BLaER1 (cell line): ENCODE results near the gene PTPRE.
A peak's percentile ranks its signal among the peaks of the same experiment; 100 is the strongest.

ENCODE experiments used
- H3K27ac ChIP-seq: shearing (Covaris generic); formaldehyde crosslinking; 2 replicates; pipeline ENCODE4 v1.8.1; 2022
- H3K27me3 ChIP-seq: shearing (Covaris generic); formaldehyde crosslinking; 2 replicates; pipeline ENCODE4 v1.8.1; 2022
- H3K36me3 ChIP-seq: shearing (Covaris generic); formaldehyde crosslinking; 2 replicates; pipeline ENCODE4 v1.8.1; 2022
- H3K4me1 ChIP-seq: shearing (Covaris generic); formaldehyde crosslinking; 2 replicates; pipeline ENCODE4 v1.8.1; 2022
- H3K4me2 ChIP-seq: shearing (Covaris generic); formaldehyde crosslinking; 2 replicates; pipeline ENCODE4 v1.8.1; 2022
- H3K4me3 ChIP-seq: shearing (Covaris generic); formaldehyde crosslinking; 2 replicates; pipeline ENCODE4 v1.8.1; 2022
- H3K9ac ChIP-seq: shearing (Covaris generic); formaldehyde crosslinking; 2 replicates; pipeline ENCODE4 v1.8.1; 2022
- H3K9me3 ChIP-seq: shearing (Covaris generic); formaldehyde crosslinking; 2 replicates; pipeline ENCODE4 v1.8.1; 2022
- H4K20me1 ChIP-seq: shearing (Covaris generic); formaldehyde crosslinking; 2 replicates; pipeline ENCODE4 v1.8.1; 2022
- Cebpa-rat ChIP-seq: shearing (Covaris generic); IDR thresholded peaks from 2 replicates; pipeline ENCODE4 v1.8.1; 2022

The PTPRE gene

DNA sequence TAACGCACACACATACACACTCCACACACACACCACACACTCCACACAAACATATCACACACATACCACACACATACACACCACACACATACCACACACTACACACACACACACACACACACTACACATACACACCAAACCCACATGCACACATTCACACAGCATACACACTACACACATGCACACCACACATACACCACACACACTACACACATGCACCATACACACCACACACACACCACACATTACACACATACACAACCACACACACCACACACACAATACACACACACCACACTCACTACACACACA, 153.0 kb downstream of the PTPRE start:
- Histone ChIP-seq H3K36me3 (peaks cover 66% of the 10 kb centered on the region), H3K4me1 (peaks cover 89% of the 10 kb centered on the region), H3K27me3 (no peaks in the 10 kb centered on the region), H3K9ac (no peak overlapping the region), H3K27ac (peak overlapping the region; percentile 98), H3K4me2 (peak overlapping the region; percentile 97), H3K4me3 (no peak overlapping the region), H3K9me3 (no peaks in the 10 kb centered on the region), H4K20me1 (peaks cover 47% of the 10 kb centered on the region)
- TF ChIP-seq Cebpa-rat = no peak

DNA sequence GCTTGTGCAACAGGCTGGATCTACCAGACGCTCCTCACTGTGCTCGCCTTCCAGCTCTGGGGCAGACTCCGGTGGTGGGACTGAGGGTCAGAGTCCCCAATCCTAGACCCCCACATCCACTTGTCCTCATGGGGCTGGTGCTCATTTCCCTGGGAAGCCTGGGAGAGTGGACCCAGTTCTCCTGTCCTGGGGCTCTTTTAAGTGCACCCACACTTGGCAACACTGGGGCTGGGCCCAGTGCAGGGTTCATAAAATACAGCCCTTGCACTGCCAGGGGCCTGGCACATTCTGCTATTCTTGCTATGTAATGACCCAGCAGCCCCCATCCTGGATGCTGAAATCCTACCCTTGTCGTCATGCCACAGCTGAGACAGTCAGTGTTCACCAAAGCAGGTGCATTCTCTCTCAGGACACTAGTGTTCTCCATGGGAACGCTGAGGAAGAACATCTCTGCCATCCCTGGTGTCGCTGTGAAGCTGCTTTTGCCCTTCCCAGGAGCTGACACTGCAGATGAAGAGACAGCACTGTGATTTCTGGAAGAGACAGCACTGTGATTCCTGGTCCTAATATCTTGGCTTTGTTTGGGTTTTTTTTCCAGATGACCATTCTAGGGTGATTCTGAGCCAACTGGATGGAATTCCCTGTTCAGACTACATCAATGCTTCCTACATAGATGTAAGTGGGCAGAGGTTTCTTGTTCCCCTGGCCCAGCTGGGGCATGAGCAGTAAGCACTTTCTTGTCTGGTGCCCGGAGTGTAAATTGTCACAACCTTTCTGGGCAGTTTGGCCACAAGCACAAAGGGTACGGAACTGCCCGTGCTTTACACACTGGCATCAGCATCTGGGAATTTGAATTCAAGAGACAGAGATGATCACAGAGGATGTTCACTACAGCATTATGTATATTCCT, 153.7 kb downstream of the PTPRE start:
- Histone ChIP-seq H3K9me3 (no peaks in the 10 kb centered on the region), H3K27ac (peak overlapping the region; percentile 98), H3K4me1 (peaks cover 89% of the 10 kb centered on the region), H3K9ac (0 out of 2 replicates have a peak overlapping the region, but pooled peaks have one; percentile 22), H3K4me2 (peak overlapping the region; percentile 97), H3K36me3 (peaks cover 66% of the 10 kb centered on the region), H4K20me1 (peaks cover 44% of the 10 kb centered on the region), H3K27me3 (no peaks in the 10 kb centered on the region), H3K4me3 (no peak overlapping the region)
- TF ChIP-seq Cebpa-rat = no peak

DNA sequence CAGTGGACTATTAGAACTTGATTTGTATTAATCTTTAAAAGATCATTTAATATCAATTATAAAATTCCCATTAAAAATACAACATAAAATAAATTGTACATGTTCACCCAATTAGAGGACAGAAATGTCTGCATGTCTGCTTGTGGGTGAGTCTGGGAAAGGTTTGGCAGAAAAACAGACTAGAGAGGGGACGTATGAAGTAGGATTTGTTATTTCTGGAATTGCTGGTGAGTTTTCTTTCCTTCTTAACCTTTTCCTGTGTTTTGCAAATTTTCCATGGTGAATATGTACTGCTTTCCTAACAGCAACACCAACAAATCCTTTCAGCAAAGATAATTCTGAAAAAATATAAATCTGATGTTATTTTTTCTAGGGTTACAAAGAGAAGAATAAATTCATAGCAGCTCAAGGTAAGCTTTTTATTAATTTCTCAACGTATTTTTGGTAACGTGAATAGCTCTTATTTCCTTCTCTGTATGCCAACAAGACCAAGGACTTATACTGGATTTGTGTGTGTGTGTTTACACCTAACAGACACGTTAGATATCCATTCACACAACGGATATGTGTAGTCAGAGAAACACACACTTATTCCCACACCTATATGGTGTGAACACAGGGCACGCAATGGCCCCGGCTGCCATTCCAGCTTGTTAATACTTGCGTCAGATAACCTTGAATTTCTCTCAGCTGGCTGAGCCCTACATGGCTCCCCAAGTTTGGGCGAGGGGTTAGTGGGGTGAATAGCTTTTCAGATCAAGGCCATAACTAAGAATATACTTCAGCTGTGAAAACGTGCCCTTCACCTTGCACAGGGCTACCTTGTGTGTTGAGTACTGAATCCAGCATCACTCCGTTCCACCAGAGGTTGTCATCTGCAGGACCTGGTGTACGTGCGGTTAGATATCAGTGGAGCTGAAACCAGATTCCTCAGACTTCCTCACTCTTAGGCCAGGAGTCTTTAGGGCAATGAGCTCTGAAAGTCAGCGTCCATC, 154.7 kb downstream of the PTPRE start:
- peaks cover 34% of the 10 kb centered on the region for H4K20me1 ChIP-seq
- H3K27me3 ChIP-seq = no peaks in the 10 kb centered on the region
- peaks cover 66% of the 10 kb centered on the region for H3K36me3 ChIP-seq
- H3K4me1 ChIP-seq = peaks cover 94% of the 10 kb centered on the region
- H3K9ac ChIP-seq = peak overlapping the region; percentile 83
- TF ChIP-seq Cebpa-rat = no peak
- H3K4me2 ChIP-seq = peak overlapping the region; percentile 97
- H3K4me3 ChIP-seq = peak overlapping the region; percentile 60
- peak overlapping the region; percentile 98 for H3K27ac ChIP-seq
- H3K9me3 ChIP-seq = no peaks in the 10 kb centered on the region

DNA sequence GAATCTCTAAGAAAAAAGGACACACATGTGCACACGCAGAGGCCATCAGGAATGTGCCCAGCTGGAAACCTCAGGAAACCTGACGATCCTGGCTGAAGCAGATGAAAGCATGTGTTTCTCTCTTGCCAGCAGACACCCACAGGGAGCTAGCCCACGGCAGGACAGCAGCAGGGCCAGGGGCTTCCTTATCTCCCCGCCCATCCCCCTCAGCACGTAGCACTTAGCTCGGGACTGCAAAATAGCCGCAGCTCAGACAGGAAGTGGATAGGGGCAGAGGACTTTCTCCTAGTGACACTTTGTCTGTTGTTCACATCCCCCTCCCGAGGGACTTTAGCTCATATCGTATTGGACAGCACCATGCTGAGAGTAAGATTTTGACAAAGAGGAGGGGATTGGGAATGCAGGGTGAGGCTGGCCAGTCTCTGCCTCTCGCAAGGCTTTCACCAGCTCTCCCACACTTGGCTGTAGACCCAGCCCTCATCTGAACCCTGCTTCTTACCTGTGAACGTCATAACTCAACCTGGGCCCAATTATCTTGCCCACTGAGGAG, 155.5 kb downstream of the PTPRE start:
- H3K9me3 ChIP-seq = no peaks in the 10 kb centered on the region
- no peak for TF ChIP-seq Cebpa-rat
- peak overlapping the region; percentile 97 for H3K4me2 ChIP-seq
- peaks cover 29% of the 10 kb centered on the region for H4K20me1 ChIP-seq
- no peaks in the 10 kb centered on the region for H3K27me3 ChIP-seq
- peaks cover 96% of the 10 kb centered on the region for H3K4me1 ChIP-seq
- H3K4me3 ChIP-seq = peak overlapping the region; percentile 60
- H3K27ac ChIP-seq = peak overlapping the region; percentile 98
- H3K36me3 ChIP-seq = peaks cover 66% of the 10 kb centered on the region
- H3K9ac ChIP-seq = peak overlapping the region; percentile 83

DNA sequence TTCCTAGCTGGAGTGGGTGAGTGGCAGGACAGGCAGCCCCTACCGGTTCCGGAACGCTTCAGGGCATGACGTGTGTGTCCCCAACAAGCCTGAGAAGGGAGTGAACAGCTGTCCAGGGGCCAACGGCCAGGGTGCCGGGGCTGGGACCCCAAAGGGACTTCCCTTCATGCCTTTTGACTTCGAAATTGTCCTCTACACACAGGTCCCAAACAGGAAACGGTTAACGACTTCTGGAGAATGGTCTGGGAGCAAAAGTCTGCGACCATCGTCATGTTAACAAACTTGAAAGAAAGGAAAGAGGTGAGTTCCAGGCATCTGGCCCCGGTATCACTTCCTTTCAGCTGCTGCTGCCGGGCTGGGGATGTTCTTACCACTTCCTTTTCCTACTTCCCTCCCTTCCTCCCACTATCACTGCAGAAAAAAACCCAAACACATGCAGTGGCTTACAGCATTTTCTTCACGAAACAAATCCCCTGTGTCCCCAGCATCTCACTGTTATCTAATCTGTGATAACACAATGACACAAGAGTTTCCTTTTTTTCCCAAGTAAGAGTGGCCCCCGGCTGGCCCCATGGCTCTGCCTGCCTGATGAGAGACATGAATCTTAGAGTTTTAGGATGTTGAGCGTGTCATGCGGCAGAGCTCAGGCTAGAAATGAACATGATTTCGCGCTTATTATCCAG, 156.1 kb downstream of the PTPRE start:
- H3K4me2 ChIP-seq = peak overlapping the region; percentile 97

DNA sequence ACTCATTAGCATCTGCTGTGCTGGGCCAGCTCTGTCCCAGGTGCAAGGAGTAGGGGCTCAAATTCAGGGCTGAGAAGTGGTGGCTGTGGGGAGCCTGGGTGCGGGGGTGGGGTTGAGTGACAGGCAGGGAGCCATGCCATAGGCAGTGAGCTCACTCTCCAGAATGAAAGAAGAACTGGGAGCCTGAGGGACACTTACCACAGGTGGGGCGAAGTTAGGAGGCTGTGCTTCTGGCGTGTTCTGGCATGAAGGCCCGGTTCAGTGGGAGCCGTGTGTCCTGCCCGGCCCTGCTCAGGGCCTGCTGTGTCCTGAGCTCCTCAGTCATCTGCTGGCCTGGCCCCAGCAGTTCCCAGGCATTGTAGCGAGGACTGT, 156.8 kb downstream of the PTPRE start:
- H3K27me3 ChIP-seq = no peaks in the 10 kb centered on the region
- peak overlapping the region; percentile 97 for H3K4me2 ChIP-seq
- peak overlapping the region; percentile 60 for H3K4me3 ChIP-seq
- peaks cover 66% of the 10 kb centered on the region for H3K36me3 ChIP-seq
- TF ChIP-seq Cebpa-rat = no peak
- H3K27ac ChIP-seq = peak overlapping the region; percentile 98
- peaks cover 96% of the 10 kb centered on the region for H3K4me1 ChIP-seq
- H3K9me3 ChIP-seq = no peaks in the 10 kb centered on the region
- peak overlapping the region; percentile 83 for H3K9ac ChIP-seq
- peaks cover 29% of the 10 kb centered on the region for H4K20me1 ChIP-seq

More for the DNA sequence above, 156.1 kb downstream of the PTPRE start:
- no peak; the same call in 1 of the 2 replicates for TF ChIP-seq Cebpa-rat
- Histone ChIP-seq H3K4me1 (peaks cover 96% of the 10 kb centered on the region), H4K20me1 (peaks cover 29% of the 10 kb centered on the region), H3K27ac (peak overlapping the region; percentile 98), H3K9ac (peak overlapping the region; percentile 83), H3K9me3 (no peaks in the 10 kb centered on the region), H3K4me3 (peak overlapping the region; percentile 60), H3K27me3 (no peaks in the 10 kb centered on the region), H3K36me3 (peaks cover 66% of the 10 kb centered on the region)

DNA sequence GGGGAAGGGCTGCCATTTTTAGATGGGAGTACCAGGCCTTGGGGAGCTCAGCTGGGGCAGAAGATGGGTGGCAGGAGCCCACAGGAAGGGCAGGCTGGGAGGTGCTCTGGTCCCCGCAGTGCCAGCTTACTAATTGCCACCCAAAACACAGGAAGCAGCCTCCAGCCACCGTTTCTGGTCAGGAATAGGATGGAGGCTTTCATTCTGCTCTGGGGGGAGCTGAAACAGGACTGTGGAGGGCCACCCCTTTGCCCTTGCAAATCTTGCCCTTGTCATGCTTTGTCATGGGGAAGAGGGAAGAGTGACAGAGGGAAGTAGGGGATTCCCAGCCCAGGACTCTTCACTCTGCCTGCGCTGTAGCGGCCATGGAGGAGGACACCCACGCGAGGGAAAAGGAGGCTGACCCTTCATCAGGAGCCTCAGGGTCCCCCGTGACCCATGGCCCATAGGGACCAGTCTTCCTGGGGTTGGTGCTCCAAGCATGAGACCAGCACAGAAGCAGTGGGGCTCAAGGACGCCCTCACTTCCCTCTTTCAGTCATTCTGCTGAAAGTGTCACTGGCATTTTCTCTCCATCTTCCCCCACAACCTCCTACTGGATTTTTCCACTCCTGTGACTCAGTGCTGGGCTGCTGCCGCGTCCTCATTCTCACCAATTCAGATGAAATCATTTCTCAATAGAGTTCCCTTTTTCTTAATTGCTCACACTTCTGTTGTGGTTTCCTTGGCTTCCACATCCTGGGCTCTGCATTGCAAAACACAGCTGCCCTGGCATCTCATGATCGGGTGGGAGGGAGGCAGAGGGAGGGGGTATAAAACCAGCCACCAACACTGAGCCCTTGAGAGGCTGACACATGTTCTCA, 157.4 kb downstream of the PTPRE start:
- H3K4me3 ChIP-seq = peak overlapping the region; percentile 60
- H4K20me1 ChIP-seq = peaks cover 24% of the 10 kb centered on the region
- peak; percentile 98 for TF ChIP-seq Cebpa-rat
- peak overlapping the region; percentile 83 for H3K9ac ChIP-seq
- H3K27ac ChIP-seq = peak overlapping the region; percentile 98
- H3K4me1 ChIP-seq = peaks cover 95% of the 10 kb centered on the region
- no peaks in the 10 kb centered on the region for H3K27me3 ChIP-seq
- H3K9me3 ChIP-seq = no peaks in the 10 kb centered on the region
- peaks cover 62% of the 10 kb centered on the region for H3K36me3 ChIP-seq
- H3K4me2 ChIP-seq = peak overlapping the region; percentile 97

DNA sequence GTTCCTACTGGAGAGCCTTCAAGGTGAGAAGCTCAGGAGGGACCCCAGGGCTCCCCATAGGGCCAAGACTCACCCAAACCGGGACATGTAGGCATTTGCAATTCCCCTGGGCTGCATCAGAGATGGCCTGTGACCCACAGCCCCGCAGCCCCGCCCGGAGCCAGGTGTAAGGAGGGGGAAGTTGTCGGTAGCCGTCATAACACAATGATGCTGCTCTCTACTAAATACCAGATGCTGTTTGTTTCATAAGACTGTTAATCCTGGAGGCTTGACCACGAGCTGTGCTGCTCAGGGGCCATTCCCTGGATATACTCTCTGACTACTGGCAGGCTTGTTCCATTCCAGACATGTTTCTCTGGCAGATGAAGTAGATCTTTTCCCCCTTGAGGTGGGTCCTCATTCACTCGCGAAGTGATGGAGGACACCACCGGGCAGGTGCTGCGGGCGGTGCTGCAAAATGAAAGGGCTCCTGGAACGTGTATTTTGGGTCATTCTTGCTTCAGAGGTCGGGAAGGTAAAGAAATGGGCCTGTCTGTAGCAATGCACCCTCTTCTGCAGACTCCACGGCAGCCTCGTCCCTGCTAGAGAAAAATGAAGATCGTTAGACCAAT, 158.2 kb downstream of the PTPRE start:
- Histone ChIP-seq H3K4me1 (peaks cover 94% of the 10 kb centered on the region), H3K4me3 (0 out of 2 replicates have a peak overlapping the region, but pooled peaks have one; percentile 34)

More for the DNA sequence above, 158.2 kb downstream of the PTPRE start:
- Histone ChIP-seq H4K20me1 (peaks cover 29% of the 10 kb centered on the region), H3K9ac (peak overlapping the region; percentile 83), H3K9me3 (no peaks in the 10 kb centered on the region), H3K36me3 (peaks cover 62% of the 10 kb centered on the region), H3K27me3 (no peaks in the 10 kb centered on the region), H3K4me2 (peak overlapping the region; percentile 97), H3K27ac (peak overlapping the region; percentile 98)
- TF ChIP-seq Cebpa-rat = no peak
